NCI-H446 treated with DMSO at 0.1 percent for 48 hours (cell line): Measurements from ENCODE around the gene NGEF.

Experiments
- DNase-seq: peaks from one replicate; lab custom pipeline; 2025; lab: John Stamatoyannopoulos, UW

The NGEF gene

GRCh38 chr2:232966122-232966521 is 46.9 kb downstream of the NGEF start:
- DNase-seq: no peak

GRCh38 chr2:232963913-232964312 is 49.1 kb downstream of the NGEF start:
- no peak for DNase-seq

GRCh38 chr2:232960862-232961261 is 52.2 kb downstream of the NGEF start:
- DNase-seq: no peak

GRCh38 chr2:232959139-232959538 is 53.9 kb downstream of the NGEF start:
- no peak for DNase-seq

GRCh38 chr2:232957657-232958090 is 55.4 kb downstream of the NGEF start:
- DNase-seq: no peak

GRCh38 chr2:232955856-232956255 is 57.2 kb downstream of the NGEF start:
- DNase-seq: no peak

- no peak for DNase-seq
Observed at GRCh38 chr2:232954691-232955090, 58.4 kb downstream of the NGEF start.

GRCh38 chr2:232951891-232952290 is 61.2 kb downstream of the NGEF start:
- no peak for DNase-seq

GRCh38 chr2:232951181-232951580 is 61.9 kb downstream of the NGEF start:
- DNase-seq: no peak

GRCh38 chr2:232950751-232951150 is 62.3 kb downstream of the NGEF start:
- no peak for DNase-seq

- DNase-seq: no peak
Observed at GRCh38 chr2:232949016-232949415, 64.0 kb downstream of the NGEF start.

- no peak for DNase-seq
Observed at GRCh38 chr2:232942831-232943230, 70.2 kb downstream of the NGEF start.

GRCh38 chr2:232941912-232942594 is 71.0 kb downstream of the NGEF start:
- DNase-seq: no peak

GRCh38 chr2:232941400-232941799 is 71.7 kb downstream of the NGEF start:
- no peak for DNase-seq

GRCh38 chr2:232940724-232941123 is 72.3 kb downstream of the NGEF start:
- no peak for DNase-seq

GRCh38 chr2:232937278-232937906 is 75.7 kb downstream of the NGEF start:
- no peak for DNase-seq

- no peak for DNase-seq
Observed at GRCh38 chr2:232931636-232932035, 81.4 kb downstream of the NGEF start.

- DNase-seq: no peak
Observed at GRCh38 chr2:232930059-232930400, 83.0 kb downstream of the NGEF start.

- no peak for DNase-seq
Observed at GRCh38 chr2:232929303-232930058, 83.6 kb downstream of the NGEF start.

- DNase-seq: no peak
Observed at GRCh38 chr2:232928551-232929302, 84.3 kb downstream of the NGEF start.

GRCh38 chr2:232927793-232928550 is 85.1 kb downstream of the NGEF start:
- no peak for DNase-seq
